ENCODE measurements around the gene ALMS1.
"Not testable (repeated sequence)": the region's sequence is repeated elsewhere in the genome, so short reads cannot be mapped to it uniquely, and the experiment has no call there.

Gene ALMS1

GRCh38 chr2:73385504-73386341, at the start of gene ALMS1:
Gene ALMS1, plus strand, starts transcription at chr2:73385836. Its CDS starts 33 bp downstream, at chr2:73385869.
- DNase-seq = peak; percentile 90 to 93

GRCh38 chr2:73337828-73338227, 47.8 kb upstream of the ALMS1 start:
- no peak for DNase-seq

GRCh38 chr2:73339201-73339600, 46.4 kb upstream of the ALMS1 start:
- DNase-seq = no peak

- DNase-seq = no peak
Observed at GRCh38 chr2:73341039-73341438, 44.6 kb upstream of the ALMS1 start.

GRCh38 chr2:73343992-73344391, 41.6 kb upstream of the ALMS1 start:
- no peak for DNase-seq

- DNase-seq = not testable (repeated sequence)
Observed at GRCh38 chr2:73344747-73345146, 40.9 kb upstream of the ALMS1 start.

- DNase-seq = no peak
Observed at GRCh38 chr2:73350035-73350691, 35.5 kb upstream of the ALMS1 start.

- DNase-seq = no peak
Observed at GRCh38 chr2:73356097-73356496, 29.5 kb upstream of the ALMS1 start.

GRCh38 chr2:73359915-73360697, 25.5 kb upstream of the ALMS1 start:
- DNase-seq = no peak

- no peak for DNase-seq
Observed at GRCh38 chr2:73366060-73366459, 19.6 kb upstream of the ALMS1 start.

- no peak for DNase-seq
Observed at GRCh38 chr2:73368781-73369180, 16.9 kb upstream of the ALMS1 start.

GRCh38 chr2:73370348-73370747, 15.3 kb upstream of the ALMS1 start:
- DNase-seq = no peak

GRCh38 chr2:73373344-73373743, 12.3 kb upstream of the ALMS1 start:
- no peak for DNase-seq

- no peak for DNase-seq
Observed at GRCh38 chr2:73374269-73374668, 11.4 kb upstream of the ALMS1 start.

GRCh38 chr2:73376681-73377080, 9.0 kb upstream of the ALMS1 start:
- DNase-seq = no peak

GRCh38 chr2:73383036-73383435, 2.6 kb upstream of the ALMS1 start:
- no peak for DNase-seq

- DNase-seq = no peak
Observed at GRCh38 chr2:73385123-73385503, 523 bp upstream of the ALMS1 start.

GRCh38 chr2:73386342-73386868, 769 bp downstream of the ALMS1 start:
- DNase-seq = no peak

- no peak for DNase-seq
Observed at GRCh38 chr2:73386894-73387636, 1.4 kb downstream of the ALMS1 start.

GRCh38 chr2:73402386-73403103, 16.9 kb downstream of the ALMS1 start:
- no peak for DNase-seq

GRCh38 chr2:73403237-73403636, 17.6 kb downstream of the ALMS1 start:
- DNase-seq = no peak

- no peak for DNase-seq
Observed at GRCh38 chr2:73404409-73404808, 18.8 kb downstream of the ALMS1 start.

Data from CD4-positive, alpha-beta T cell treated with Interferon alpha-2 for 1 hour (primary cell).